ENCODE data around the gene FRMD1. TPM values are rescaled to one million over a fixed set of nuclear protein-coding genes. Genes with fewer than 3 reads are reported as not detected.

Gene FRMD1
- total RNA-seq, 1 experiment from 2014 or later, result 0.57 TPM

DNA sequence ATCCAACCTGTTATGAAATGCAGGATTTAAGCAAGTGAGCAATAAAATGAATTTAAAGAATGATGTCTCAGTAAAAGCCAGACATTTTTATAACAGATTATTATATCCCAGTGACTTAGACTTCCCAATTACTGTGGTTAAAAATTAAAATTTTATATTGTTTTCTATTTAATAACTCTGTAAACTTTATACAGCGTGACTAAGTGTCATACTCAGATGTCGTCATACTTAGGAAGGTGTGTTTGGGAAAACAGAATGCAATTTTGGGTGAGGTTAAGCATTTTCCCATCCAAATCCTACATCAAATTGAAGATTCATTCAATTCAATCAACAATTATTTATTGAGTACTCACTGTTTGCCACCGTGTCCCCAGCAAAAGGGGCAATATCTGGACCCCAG lies 31.4 kb upstream of the FRMD1 start:
- Mint-ChIP-seq H3K4me1 (peaks cover 4% of the 10 kb centered on the region; the same call in 1 of the 2 replicates), H3K27me3 (ENCODE audit: low read depth) (no peaks in the 10 kb centered on the region), H3K36me3 (no peaks in the 10 kb centered on the region), H3K27ac (no peak overlapping the region), H3K9me3 (peaks cover 1% of the 10 kb centered on the region), H3K4me3 (no peak overlapping the region)
- DNase-seq (ENCODE audit: low spot score), result no peak
- no peak for TF ChIP-seq NFE2L1 (CRISPR knock-in tag; IDR thresholded peaks at IDR 0.05)
- TF ChIP-seq, protein P1, sequence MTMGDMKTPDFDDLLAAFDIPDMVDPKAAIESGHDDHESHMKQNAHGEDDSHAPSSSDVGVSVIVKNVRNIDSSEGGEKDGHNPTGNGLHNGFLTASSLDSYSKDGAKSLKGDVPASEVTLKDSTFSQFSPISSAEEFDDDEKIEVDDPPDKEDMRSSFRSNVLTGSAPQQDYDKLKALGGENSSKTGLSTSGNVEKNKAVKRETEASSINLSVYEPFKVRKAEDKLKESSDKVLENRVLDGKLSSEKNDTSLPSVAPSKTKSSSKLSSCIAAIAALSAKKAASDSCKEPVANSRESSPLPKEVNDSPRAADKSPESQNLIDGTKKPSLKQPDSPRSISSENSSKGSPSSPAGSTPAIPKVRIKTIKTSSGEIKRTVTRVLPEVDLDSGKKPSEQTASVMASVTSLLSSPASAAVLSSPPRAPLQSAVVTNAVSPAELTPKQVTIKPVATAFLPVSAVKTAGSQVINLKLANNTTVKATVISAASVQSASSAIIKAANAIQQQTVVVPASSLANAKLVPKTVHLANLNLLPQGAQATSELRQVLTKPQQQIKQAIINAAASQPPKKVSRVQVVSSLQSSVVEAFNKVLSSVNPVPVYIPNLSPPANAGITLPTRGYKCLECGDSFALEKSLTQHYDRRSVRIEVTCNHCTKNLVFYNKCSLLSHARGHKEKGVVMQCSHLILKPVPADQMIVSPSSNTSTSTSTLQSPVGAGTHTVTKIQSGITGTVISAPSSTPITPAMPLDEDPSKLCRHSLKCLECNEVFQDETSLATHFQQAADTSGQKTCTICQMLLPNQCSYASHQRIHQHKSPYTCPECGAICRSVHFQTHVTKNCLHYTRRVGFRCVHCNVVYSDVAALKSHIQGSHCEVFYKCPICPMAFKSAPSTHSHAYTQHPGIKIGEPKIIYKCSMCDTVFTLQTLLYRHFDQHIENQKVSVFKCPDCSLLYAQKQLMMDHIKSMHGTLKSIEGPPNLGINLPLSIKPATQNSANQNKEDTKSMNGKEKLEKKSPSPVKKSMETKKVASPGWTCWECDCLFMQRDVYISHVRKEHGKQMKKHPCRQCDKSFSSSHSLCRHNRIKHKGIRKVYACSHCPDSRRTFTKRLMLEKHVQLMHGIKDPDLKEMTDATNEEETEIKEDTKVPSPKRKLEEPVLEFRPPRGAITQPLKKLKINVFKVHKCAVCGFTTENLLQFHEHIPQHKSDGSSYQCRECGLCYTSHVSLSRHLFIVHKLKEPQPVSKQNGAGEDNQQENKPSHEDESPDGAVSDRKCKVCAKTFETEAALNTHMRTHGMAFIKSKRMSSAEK (CRISPR knock-in tag; IDR thresholded peaks at IDR 0.05; ENCODE audit: borderline replicate concordance), result no peak
- no peak for TF ChIP-seq ETV6 (CRISPR knock-in tag; IDR thresholded peaks at IDR 0.05)
- TF ChIP-seq NR3C1 (CRISPR knock-in tag; conservative IDR thresholded peaks at IDR 0.05; ENCODE audit: low read depth), result no peak
- no peak for TF ChIP-seq CREB1 (CRISPR knock-in tag; IDR thresholded peaks at IDR 0.05)
- no peak for TF ChIP-seq USF2 (CRISPR knock-in tag; IDR thresholded peaks at IDR 0.05)
- TF ChIP-seq ZNF121 (CRISPR knock-in tag; IDR thresholded peaks at IDR 0.05), result no peak
- no peak for TF ChIP-seq IRF1 (CRISPR knock-in tag; IDR thresholded peaks at IDR 0.05)
- TF ChIP-seq, protein P2, sequence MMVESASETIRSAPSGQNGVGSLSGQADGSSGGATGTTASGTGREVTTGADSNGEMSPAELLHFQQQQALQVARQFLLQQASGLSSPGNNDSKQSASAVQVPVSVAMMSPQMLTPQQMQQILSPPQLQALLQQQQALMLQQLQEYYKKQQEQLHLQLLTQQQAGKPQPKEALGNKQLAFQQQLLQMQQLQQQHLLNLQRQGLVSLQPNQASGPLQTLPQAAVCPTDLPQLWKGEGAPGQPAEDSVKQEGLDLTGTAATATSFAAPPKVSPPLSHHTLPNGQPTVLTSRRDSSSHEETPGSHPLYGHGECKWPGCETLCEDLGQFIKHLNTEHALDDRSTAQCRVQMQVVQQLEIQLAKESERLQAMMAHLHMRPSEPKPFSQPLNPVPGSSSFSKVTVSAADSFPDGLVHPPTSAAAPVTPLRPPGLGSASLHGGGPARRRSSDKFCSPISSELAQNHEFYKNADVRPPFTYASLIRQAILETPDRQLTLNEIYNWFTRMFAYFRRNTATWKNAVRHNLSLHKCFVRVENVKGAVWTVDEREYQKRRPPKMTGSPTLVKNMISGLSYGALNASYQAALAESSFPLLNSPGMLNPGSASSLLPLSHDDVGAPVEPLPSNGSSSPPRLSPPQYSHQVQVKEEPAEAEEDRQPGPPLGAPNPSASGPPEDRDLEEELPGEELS (CRISPR knock-in tag; IDR thresholded peaks at IDR 0.05), result no peak
- TF ChIP-seq STAT6 (CRISPR knock-in tag; conservative IDR thresholded peaks at IDR 0.05; ENCODE audit: low read depth), result no peak
- TF ChIP-seq GRHL2 (CRISPR knock-in tag; IDR thresholded peaks at IDR 0.05; ENCODE audit: insufficient replicate concordance, severe bottlenecking), result no peak
- TF ChIP-seq, protein P3, sequence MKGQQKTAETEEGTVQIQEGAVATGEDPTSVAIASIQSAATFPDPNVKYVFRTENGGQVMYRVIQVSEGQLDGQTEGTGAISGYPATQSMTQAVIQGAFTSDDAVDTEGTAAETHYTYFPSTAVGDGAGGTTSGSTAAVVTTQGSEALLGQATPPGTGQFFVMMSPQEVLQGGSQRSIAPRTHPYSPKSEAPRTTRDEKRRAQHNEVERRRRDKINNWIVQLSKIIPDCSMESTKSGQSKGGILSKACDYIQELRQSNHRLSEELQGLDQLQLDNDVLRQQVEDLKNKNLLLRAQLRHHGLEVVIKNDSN (CRISPR knock-in tag; IDR thresholded peaks at IDR 0.05), result no peak
- CTCF ChIA-PET, result interaction anchor here (1.0 kb wide), 1 partner anchor 8 kb away, joined by 4 read pairs; no protein-coding TSS in a partner anchor
- POLR2A ChIA-PET, result no interaction called here
- no peak for ATAC-seq

GRCh38 chr6:168109171-168109570 lies 30.2 kb upstream of the FRMD1 start:
- Mint-ChIP-seq H3K4me3 (no peak overlapping the region), H3K4me1 (peaks cover 6% of the 10 kb centered on the region), H3K36me3 (no peaks in the 10 kb centered on the region), H3K9me3 (no peaks in the 10 kb centered on the region; the same call in 1 of the 2 replicates), H3K27me3 (ENCODE audit: low read depth) (0 out of 2 replicates have a peak, but pooled peaks cover under 1% of the 10 kb centered on the region), H3K27ac (no peak overlapping the region)
- ATAC-seq (no peak), DNase-seq (ENCODE audit: low spot score) (no peak)
- TF ChIP-seq, protein P4, sequence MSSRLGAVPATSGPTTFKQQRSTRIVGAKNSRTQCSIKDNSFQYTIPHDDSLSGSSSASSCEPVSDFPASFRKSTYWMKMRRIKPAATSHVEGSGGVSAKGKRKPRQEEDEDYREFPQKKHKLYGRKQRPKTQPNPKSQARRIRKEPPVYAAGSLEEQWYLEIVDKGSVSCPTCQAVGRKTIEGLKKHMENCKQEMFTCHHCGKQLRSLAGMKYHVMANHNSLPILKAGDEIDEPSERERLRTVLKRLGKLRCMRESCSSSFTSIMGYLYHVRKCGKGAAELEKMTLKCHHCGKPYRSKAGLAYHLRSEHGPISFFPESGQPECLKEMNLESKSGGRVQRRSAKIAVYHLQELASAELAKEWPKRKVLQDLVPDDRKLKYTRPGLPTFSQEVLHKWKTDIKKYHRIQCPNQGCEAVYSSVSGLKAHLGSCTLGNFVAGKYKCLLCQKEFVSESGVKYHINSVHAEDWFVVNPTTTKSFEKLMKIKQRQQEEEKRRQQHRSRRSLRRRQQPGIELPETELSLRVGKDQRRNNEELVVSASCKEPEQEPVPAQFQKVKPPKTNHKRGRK (CRISPR knock-in tag; IDR thresholded peaks at IDR 0.05; ENCODE audit: borderline replicate concordance), result no peak
- POLR2A ChIA-PET, result no interaction called here
- CTCF ChIA-PET, result interaction anchor here (1.0 to 1.3 kb wide), 2 partner anchors 9 to 24 kb away, joined by 4 to 5 read pairs; no protein-coding TSS in a partner anchor
